ENCODE data around the gene ABCC2. TPM values are rescaled to one million over a fixed set of nuclear protein-coding genes. Genes with fewer than 3 reads are reported as not detected.

ABCC2 gene
- total and polyA plus RNA-seq, 9 of the 15 experiments (the other 6 are each of a cell fraction or from before 2014, with no cell fraction given): 0.03 to 0.18 (median 0.10) TPM; not detected in 1

- TF ChIP-seq OTX1 (CRISPR knock-in tag; IDR thresholded peaks at IDR 0.05) (no peak), IFI16 (CRISPR knock-in tag; IDR thresholded peaks at IDR 0.05) (no peak), XRCC3 (IDR thresholded peaks at IDR 0.05) (no peak), DEAF1 (CRISPR knock-in tag; IDR thresholded peaks at IDR 0.05) (no peak), ZNF511 (CRISPR knock-in tag; IDR thresholded peaks at IDR 0.05) (no peak), ZNF785 (CRISPR knock-in tag; IDR thresholded peaks at IDR 0.05) (no peak), YY1 (IDR thresholded peaks at IDR 0.05; ENCODE audit: borderline replicate concordance in 1 of 3, control insufficient read depth in 1 of 3, extremely low read depth in 1 of 3, insufficient read depth in 3 of 3, insufficient read length in 1 of 3, insufficient replicate concordance in 2 of 3, low read depth in 1 of 3, low read length in 2 of 3) (no peak), ZNF277 (CRISPR knock-in tag; IDR thresholded peaks at IDR 0.05; ENCODE audit: borderline replicate concordance) (no peak), SIRT6 (IDR thresholded peaks at IDR 0.05; ENCODE audit: low read depth, low read length) (no peak), FOXO4 (CRISPR knock-in tag; IDR thresholded peaks at IDR 0.05) (no peak), KLF10 (CRISPR knock-in tag; IDR thresholded peaks at IDR 0.05) (no peak), JUND (IDR thresholded peaks at IDR 0.05; ENCODE audit: borderline replicate concordance, low read depth, low read length) (peak; percentile 96), JUND (tag; IDR thresholded peaks at IDR 0.05; ENCODE audit: borderline replicate concordance, low read depth, low read length) (peak; percentile 98), ZBTB26 (CRISPR knock-in tag; IDR thresholded peaks at IDR 0.05) (no peak), DNMT1 (IDR thresholded peaks at IDR 0.05) (no peak), E2F8 (IDR thresholded peaks at IDR 0.05; ENCODE audit: low read depth, partially characterized antibody) (no peak), CREB5 (CRISPR knock-in tag; IDR thresholded peaks at IDR 0.05) (no peak)
These were observed 6.6 kb upstream of the ABCC2 start (continued) for GRCh38 chr10:99775850-99776249.
